Fibroblast of lung (primary cell): ENCODE results near the gene FBLN1. TPM values are rescaled to one million over a fixed set of nuclear protein-coding genes. Genes with fewer than 3 reads are reported as not detected.

Source experiments
- DNase-seq, 2 donors: peaks; one replicate each; pipeline versions ENCODE4 v3.0.0 to v3.0.0-alpha.2; 2010; ENCODE audit warnings: low read depth in 2 of 2
- H2AFZ ChIP-seq: 2 replicates; pipeline ENCODE4 v1.5.1; 2012; ENCODE audit warnings: low read length, control low read depth, inconsistent platforms
- H3K27ac ChIP-seq: 2 replicates; pipeline ENCODE4 v1.5.1; 2011; ENCODE audit warnings: low read length, control low read depth; ENCODE audit not compliant: insufficient read depth
- H3K27me3 ChIP-seq: 2 replicates; pipeline ENCODE4 v1.5.1; 2011; ENCODE audit warnings: mild to moderate bottlenecking, low read length; ENCODE audit not compliant: control insufficient read depth, insufficient read depth
- H3K36me3 ChIP-seq: 2 replicates; pipeline ENCODE4 v1.5.1; 2011; ENCODE audit warnings: low read length; ENCODE audit not compliant: control insufficient read depth, insufficient read depth
- H3K4me1 ChIP-seq: 2 replicates; pipeline ENCODE4 v1.5.1; 2011; ENCODE audit warnings: low read length; ENCODE audit not compliant: control insufficient read depth, insufficient read depth; ENCODE audit errors: extremely low read depth
- H3K4me2 ChIP-seq: 2 replicates; pipeline ENCODE4 v1.5.1; 2011; ENCODE audit warnings: low read length, control low read depth; ENCODE audit not compliant: insufficient read depth; ENCODE audit errors: extremely low read depth
- H3K4me3 ChIP-seq, 4 experiments: fragments of 200-600 bp in 1 of 4; sonication (generic) in 1 of 4; replicated peaks in 1 of 4; 2 replicates each; pipeline ENCODE4 v1.5.1; 2011 to 2016; ENCODE audit warnings: low read length in 4 of 4, low read depth in 3 of 4, mild to moderate bottlenecking in 3 of 4, control low read depth in 2 of 4, inconsistent platforms in 1 of 4, mixed read lengths in 1 of 4; ENCODE audit not compliant: insufficient read depth in 1 of 4; ENCODE audit errors: control extremely low read depth in 1 of 4
- H3K79me2 ChIP-seq: 2 replicates; pipeline ENCODE4 v1.5.1; 2012; ENCODE audit warnings: mild to moderate bottlenecking, low read length, inconsistent platforms; ENCODE audit not compliant: control insufficient read depth, insufficient read depth
- H3K9ac ChIP-seq: 2 replicates; pipeline ENCODE4 v1.5.1; 2011; ENCODE audit warnings: mild to moderate bottlenecking, low read length, control low read depth; ENCODE audit not compliant: insufficient read depth
- H3K9me3 ChIP-seq: 2 replicates; pipeline ENCODE4 v1.5.1; 2012; ENCODE audit warnings: low read depth, low read length; ENCODE audit not compliant: control insufficient read depth, insufficient read depth
- H4K20me1 ChIP-seq: 2 replicates; pipeline ENCODE4 v1.5.1; 2011; ENCODE audit warnings: low read length; ENCODE audit not compliant: control insufficient read depth, insufficient read depth; ENCODE audit errors: extremely low read depth
- CTCF ChIP-seq, 2 donors: IDR thresholded peaks in 1 of 2; conservative IDR thresholded peaks in 1 of 2; 1 replicate in 1 of 2; 2 replicates in 1 of 2; pipeline ENCODE4 v1.5.1; 2011 to 2012; ENCODE audit warnings: low read length in 2 of 2, control low read depth in 1 of 2, inconsistent platforms in 1 of 2, low read depth in 1 of 2, mild to moderate bottlenecking in 1 of 2
- EZH2 ChIP-seq: IDR thresholded peaks from 2 replicates; pipeline ENCODE4 v1.5.1; 2012; ENCODE audit warnings: low read length, control low read depth, mild to moderate bottlenecking; ENCODE audit errors: missing control alignments
- polyA plus RNA-seq, 2 donors: library from polyadenylated mRNA; depleted of rRNA in 1 of 2; stranded (reverse) in 1 of 2; unstranded in 1 of 2; fragments of >200 nt; gene quantifications; 2 replicates each; pipeline ENCODE4 v1.2.1, GENCODE V29; 2011 to 2012; ENCODE audit warnings: missing spikeins in 1 of 2
- total RNA-seq: library from RNA; depleted of rRNA; stranded (reverse); fragments of >200 nt; gene quantifications from 2 replicates; pipeline ENCODE4 v1.2.1, GENCODE V29; 2014

The FBLN1 gene
- total and polyA plus RNA-seq, 2 donors (not counting 1 experiment from before 2014, with no cell fraction given), result 134 to 270 TPM

- TF ChIP-seq CTCF (conservative IDR thresholded peaks at IDR 0.05 in 1 of 2, IDR thresholded peaks at IDR 0.05 in 1 of 2; ENCODE audit: low read depth in 1 of 2, low read length in 2 of 2) (peak; percentile 94 to 97), EZH2 (no peak)
- H3K27ac ChIP-seq, result no peak overlapping the region
- H3K79me2 ChIP-seq, result no peaks in the 10 kb centered on the region
- no peak overlapping the region for H3K4me2 ChIP-seq
- DNase-seq, result peak; percentile 67 to 79
- no peak overlapping the region for H2AFZ ChIP-seq
- no peaks in the 10 kb centered on the region for H3K27me3 ChIP-seq
- H3K9me3 ChIP-seq, result no peaks in the 10 kb centered on the region
- H3K4me1 ChIP-seq, result no peaks in the 10 kb centered on the region
- no peak overlapping the region for H3K9ac ChIP-seq
- no peak overlapping the region for H3K4me3 ChIP-seq
- no peaks in the 10 kb centered on the region for H3K36me3 ChIP-seq
- no peaks in the 10 kb centered on the region for H4K20me1 ChIP-seq
These were observed 75.3 kb downstream of the FBLN1 start for GRCh38 chr22:45577746-45578523.

- H2AFZ ChIP-seq, result no peak overlapping the region
- no peak for TF ChIP-seq CTCF (conservative IDR thresholded peaks at IDR 0.05 in 1 of 2, IDR thresholded peaks at IDR 0.05 in 1 of 2; ENCODE audit: low read depth in 1 of 2, low read length in 2 of 2)
- TF ChIP-seq EZH2, result no peak
- H3K4me1 ChIP-seq, result no peaks in the 10 kb centered on the region
- no peak overlapping the region for H3K9ac ChIP-seq
- H3K9me3 ChIP-seq, result no peaks in the 10 kb centered on the region
- H3K27ac ChIP-seq, result no peak overlapping the region
- H4K20me1 ChIP-seq, result no peaks in the 10 kb centered on the region
- no peaks in the 10 kb centered on the region for H3K27me3 ChIP-seq
- DNase-seq, result no peak
- H3K79me2 ChIP-seq, result no peaks in the 10 kb centered on the region
- H3K36me3 ChIP-seq, result no peaks in the 10 kb centered on the region
- H3K4me2 ChIP-seq, result no peak overlapping the region
- H3K4me3 ChIP-seq, result no peak overlapping the region
These were observed 76.0 kb downstream of the FBLN1 start for GRCh38 chr22:45578524-45579147.

GRCh38 chr22:45579306-45579705 lies 76.6 kb downstream of the FBLN1 start:
- Histone ChIP-seq H3K4me2 (no peak overlapping the region), H3K9me3 (no peaks in the 10 kb centered on the region), H3K4me1 (no peaks in the 10 kb centered on the region), H3K79me2 (no peaks in the 10 kb centered on the region), H3K36me3 (no peaks in the 10 kb centered on the region), H2AFZ (no peak overlapping the region), H4K20me1 (no peaks in the 10 kb centered on the region), H3K9ac (no peak overlapping the region), H3K4me3 (no peak overlapping the region), H3K27ac (no peak overlapping the region), H3K27me3 (no peaks in the 10 kb centered on the region)
- DNase-seq, result no peak
- TF ChIP-seq EZH2, result no peak
- no peak for TF ChIP-seq CTCF (conservative IDR thresholded peaks at IDR 0.05 in 1 of 2, IDR thresholded peaks at IDR 0.05 in 1 of 2; ENCODE audit: low read depth in 1 of 2, low read length in 2 of 2)
